ENCODE measurements around the gene C19orf85. TPM values are rescaled to one million over a fixed set of nuclear protein-coding genes. Genes with fewer than 3 reads are reported as not detected.

Gene C19orf85
- total and polyA plus RNA-seq, 4 donors = not detected

GRCh38 chr19:55435020-55435419, 29.5 kb downstream of the C19orf85 start (continued):
- TF ChIP-seq EGR1 (IDR thresholded peaks at IDR 0.05; ENCODE audit: low read depth in 2 of 2) = no peak

GRCh38 chr19:55434356-55434919, 30.1 kb downstream of the C19orf85 start:
- no peak overlapping the region for H3K27ac ChIP-seq (ENCODE audit: low read depth in 1 of 2, low read length in 2 of 2)
- 89% methylated on average over 4 of the region's 4 CpGs for WGBS
- no peak for DNase-seq (ENCODE audit: low spot score)
- H3K36me3 ChIP-seq (ENCODE audit: control insufficient read depth in 4 of 4, insufficient read depth in 3 of 4, low read depth in 1 of 4, low read length in 3 of 4) = no peaks in the 10 kb centered on the region
- TF ChIP-seq EGR1 (IDR thresholded peaks at IDR 0.05; ENCODE audit: low read depth in 2 of 2) = no peak
- TF ChIP-seq RAD21 (IDR thresholded peaks at IDR 0.05) = no peak
- TF ChIP-seq ATF3 (IDR thresholded peaks at IDR 0.05) = no peak
- no peak for TF ChIP-seq GABPA (IDR thresholded peaks at IDR 0.05 in 1 of 2, conservative IDR thresholded peaks at IDR 0.05 in 1 of 2)
- no peak for TF ChIP-seq HNF4G (IDR thresholded peaks at IDR 0.05)
- TF ChIP-seq ZBTB33 (IDR thresholded peaks at IDR 0.05) = no peak
- TF ChIP-seq TAF1 (conservative IDR thresholded peaks at IDR 0.05) = no peak
- no peak for TF ChIP-seq FOXA2 (IDR thresholded peaks at IDR 0.05)
- TF ChIP-seq MAX (IDR thresholded peaks at IDR 0.05) = no peak
- no peak for TF ChIP-seq SP1 (IDR thresholded peaks at IDR 0.05)
- no peak for TF ChIP-seq RXRA (IDR thresholded peaks at IDR 0.05)
- TF ChIP-seq REST (IDR thresholded peaks at IDR 0.05) = no peak
- TF ChIP-seq JUND (IDR thresholded peaks at IDR 0.05) = no peak
- TF ChIP-seq NR2F2 (IDR thresholded peaks at IDR 0.05) = no peak
- no peak for TF ChIP-seq YY1 (IDR thresholded peaks at IDR 0.05)
- TF ChIP-seq HNF4A (conservative IDR thresholded peaks at IDR 0.05) = no peak
- TF ChIP-seq CTCF (IDR thresholded peaks at IDR 0.05; ENCODE audit: low read depth, low read length, missing input control) = no peak
- TF ChIP-seq FOXA1 (IDR thresholded peaks at IDR 0.05) = no peak
- peaks cover 0 to 2% (median 0%) of the 10 kb centered on the region in 4 donors for H3K9me3 ChIP-seq (ENCODE audit: control insufficient read depth in 4 of 4, low read length in 3 of 4)
- H3K27me3 ChIP-seq (ENCODE audit: control insufficient read depth in 4 of 4, insufficient read depth in 4 of 4, low read length in 3 of 4) = peaks cover 2 to 16% (median 10%) of the 10 kb centered on the region in 4 donors
- no peak overlapping the region for H3K9ac ChIP-seq (ENCODE audit: low read depth in 1 of 2, low read length in 2 of 2)
- H3K4me1 ChIP-seq (ENCODE audit: control insufficient read depth in 4 of 4, insufficient read depth in 4 of 4, low read length in 3 of 4) = no peaks in the 10 kb centered on the region
- H3K4me3 ChIP-seq (ENCODE audit: low read depth in 1 of 3, low read length in 3 of 3) = no peak overlapping the region

Data from liver (tissue), 9 donors.